HepG2 (cell line): Measurements from ENCODE around the gene RRAS. TPM values are rescaled to one million over a fixed set of nuclear protein-coding genes. Genes with fewer than 3 reads are reported as not detected.

Experiments
- ADNP ChIP-seq: sonication (generic); formaldehyde crosslinking; IDR thresholded peaks from 2 replicates; pipeline ENCODE4 v1.4.0; 2020; ENCODE audit warnings: missing genetic modification reagents
- CC2D1A ChIP-seq: sonication (generic); formaldehyde crosslinking; IDR thresholded peaks from 2 replicates; pipeline ENCODE4 v1.8.1; 2023; ENCODE audit warnings: mild to moderate bottlenecking, missing genetic modification reagents
- ELF1 ChIP-seq: sonication (generic); formaldehyde crosslinking; IDR thresholded peaks from 2 replicates; pipeline ENCODE4 v1.4.0; 2020; ENCODE audit warnings: missing genetic modification reagents
- FOXK2 ChIP-seq: fragments of 450-650 bp; IDR thresholded peaks from 2 replicates; pipeline ENCODE4 v1.6.1; 2016
- GATA4 ChIP-seq: sonication (generic); IDR thresholded peaks from 2 replicates; pipeline ENCODE4 v1.6.1; 2016; ENCODE audit warnings: antibody characterized with exemption, low read depth, borderline replicate concordance
- IKZF4 ChIP-seq: sonication (generic); formaldehyde crosslinking; IDR thresholded peaks from 2 replicates; pipeline ENCODE4 v1.5.1; 2020; ENCODE audit warnings: borderline replicate concordance, mild to moderate bottlenecking, low read depth, missing genetic modification reagents; ENCODE audit errors: not compliant biosample characterization
- MYC ChIP-seq: sonication (generic); formaldehyde crosslinking; IDR thresholded peaks from 2 replicates; pipeline ENCODE4 v1.9.0; 2021; ENCODE audit warnings: missing genetic modification reagents, borderline replicate concordance
- SMAD3 ChIP-seq: sonication (generic); formaldehyde crosslinking; IDR thresholded peaks from 2 replicates; pipeline ENCODE4 v1.4.0; 2020; ENCODE audit warnings: missing genetic modification reagents
- YY1 ChIP-seq: IDR thresholded peaks from 2 replicates; pipeline ENCODE4 v1.6.1; 2011; ENCODE audit warnings: low read length, low read depth, moderate library complexity, mild to moderate bottlenecking; ENCODE audit not compliant: insufficient read depth, insufficient replicate concordance
- ZNF556 ChIP-seq: sonication (generic); formaldehyde crosslinking; IDR thresholded peaks from 2 replicates; pipeline ENCODE4 v1.4.0; 2020; ENCODE audit warnings: mild to moderate bottlenecking, missing genetic modification reagents, borderline replicate concordance
- ZNF569 ChIP-seq: sonication (generic); formaldehyde crosslinking; IDR thresholded peaks from 2 replicates; pipeline ENCODE4 v1.5.0; 2020; ENCODE audit warnings: mild to moderate bottlenecking, missing genetic modification reagents, moderate library complexity, borderline replicate concordance
- ZNF83 ChIP-seq: sonication (generic); formaldehyde crosslinking; IDR thresholded peaks from 2 replicates; pipeline ENCODE4 v1.4.0; 2020; ENCODE audit warnings: missing genetic modification reagents, mild to moderate bottlenecking, borderline replicate concordance
- ZNF841 ChIP-seq: sonication (generic); formaldehyde crosslinking; IDR thresholded peaks from 2 replicates; pipeline ENCODE4 v1.8.1; 2023; ENCODE audit warnings: missing genetic modification reagents, borderline replicate concordance
- ZNF891 ChIP-seq: sonication (generic); formaldehyde crosslinking; IDR thresholded peaks from 2 replicates; pipeline ENCODE4 v1.5.0; 2020; ENCODE audit warnings: mild to moderate bottlenecking, missing genetic modification reagents
- polyA plus RNA-seq, 8 experiments: library from polyadenylated mRNA; depleted of rRNA in 3 of 8; stranded (reverse) in 7 of 8; unstranded in 1 of 8; fragments of >200 nt; fragmentation: Illumina TruSeq in 4 of 8; extraction: Trizol in 4 of 8; gene quantifications; 2 replicates each; pipeline versions ENCODE4 v1.2.1 to v1.2.3, GENCODE V29; 2011 to 2016; ENCODE audit warnings: low read depth in 4 of 8, missing spikeins in 1 of 8, mixed read lengths in 1 of 8; ENCODE audit not compliant: insufficient read depth in 1 of 8
- total RNA-seq, 5 experiments: library from RNA; depleted of rRNA; stranded (reverse); fragments of >200 nt; fragmentation: Illumina TruSeq; extraction: Trizol; gene quantifications; 2 replicates each; pipeline ENCODE4 v1.2.3, GENCODE V29; 2016; ENCODE audit warnings: low read depth in 1 of 5
- TF ChIP-seq, protein P1 (sequence below): sonication (generic); formaldehyde crosslinking; IDR thresholded peaks from 2 replicates; pipeline ENCODE4 v1.8.0; 2022; ENCODE audit warnings: missing genetic modification reagents, mild to moderate bottlenecking, borderline replicate concordance
- TF ChIP-seq, protein P2 (sequence below): sonication (generic); formaldehyde crosslinking; IDR thresholded peaks from 2 replicates; pipeline ENCODE4 v1.5.0; 2020; ENCODE audit warnings: mild to moderate bottlenecking, missing genetic modification reagents
- TF ChIP-seq, protein P3 (sequence below): sonication (generic); formaldehyde crosslinking; IDR thresholded peaks from 2 replicates; pipeline ENCODE4 v1.5.0; 2020; ENCODE audit warnings: mild to moderate bottlenecking, missing genetic modification reagents, borderline replicate concordance

RRAS gene
- total and polyA plus RNA-seq, 2 of the 13 experiments (the other 11 are each of a cell fraction or from before 2014, with no cell fraction given), result 1.5 to 12.0 TPM

- TF ChIP-seq, protein P1, sequence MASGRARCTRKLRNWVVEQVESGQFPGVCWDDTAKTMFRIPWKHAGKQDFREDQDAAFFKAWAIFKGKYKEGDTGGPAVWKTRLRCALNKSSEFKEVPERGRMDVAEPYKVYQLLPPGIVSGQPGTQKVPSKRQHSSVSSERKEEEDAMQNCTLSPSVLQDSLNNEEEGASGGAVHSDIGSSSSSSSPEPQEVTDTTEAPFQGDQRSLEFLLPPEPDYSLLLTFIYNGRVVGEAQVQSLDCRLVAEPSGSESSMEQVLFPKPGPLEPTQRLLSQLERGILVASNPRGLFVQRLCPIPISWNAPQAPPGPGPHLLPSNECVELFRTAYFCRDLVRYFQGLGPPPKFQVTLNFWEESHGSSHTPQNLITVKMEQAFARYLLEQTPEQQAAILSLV, result peak; percentile 71; the same call in 1 of the 2 replicates
- TF ChIP-seq ZNF83 (CRISPR knock-in tag) (0 out of 2 replicates have a peak, but pooled peaks have one; percentile 49), CC2D1A (CRISPR knock-in tag) (no peak), ZNF841 (CRISPR knock-in tag) (no peak), ZNF569 (CRISPR knock-in tag) (no peak), MYC (CRISPR knock-in tag) (peak; percentile 99), ADNP (no peak), GATA4 (peak; percentile 80; the same call in 1 of the 2 replicates), ZNF891 (CRISPR knock-in tag) (peak; percentile 23; the same call in 1 of the 2 replicates), FOXK2 (no peak), IKZF4 (CRISPR knock-in tag) (peak; percentile 10), ELF1 (CRISPR knock-in tag) (peak; percentile 36; the same call in 1 of the 2 replicates), YY1 (peak; percentile 93), SMAD3 (CRISPR knock-in tag) (0 out of 2 replicates have a peak, but pooled peaks have one; percentile 54), ZNF556 (no peak)
- TF ChIP-seq, protein P2, sequence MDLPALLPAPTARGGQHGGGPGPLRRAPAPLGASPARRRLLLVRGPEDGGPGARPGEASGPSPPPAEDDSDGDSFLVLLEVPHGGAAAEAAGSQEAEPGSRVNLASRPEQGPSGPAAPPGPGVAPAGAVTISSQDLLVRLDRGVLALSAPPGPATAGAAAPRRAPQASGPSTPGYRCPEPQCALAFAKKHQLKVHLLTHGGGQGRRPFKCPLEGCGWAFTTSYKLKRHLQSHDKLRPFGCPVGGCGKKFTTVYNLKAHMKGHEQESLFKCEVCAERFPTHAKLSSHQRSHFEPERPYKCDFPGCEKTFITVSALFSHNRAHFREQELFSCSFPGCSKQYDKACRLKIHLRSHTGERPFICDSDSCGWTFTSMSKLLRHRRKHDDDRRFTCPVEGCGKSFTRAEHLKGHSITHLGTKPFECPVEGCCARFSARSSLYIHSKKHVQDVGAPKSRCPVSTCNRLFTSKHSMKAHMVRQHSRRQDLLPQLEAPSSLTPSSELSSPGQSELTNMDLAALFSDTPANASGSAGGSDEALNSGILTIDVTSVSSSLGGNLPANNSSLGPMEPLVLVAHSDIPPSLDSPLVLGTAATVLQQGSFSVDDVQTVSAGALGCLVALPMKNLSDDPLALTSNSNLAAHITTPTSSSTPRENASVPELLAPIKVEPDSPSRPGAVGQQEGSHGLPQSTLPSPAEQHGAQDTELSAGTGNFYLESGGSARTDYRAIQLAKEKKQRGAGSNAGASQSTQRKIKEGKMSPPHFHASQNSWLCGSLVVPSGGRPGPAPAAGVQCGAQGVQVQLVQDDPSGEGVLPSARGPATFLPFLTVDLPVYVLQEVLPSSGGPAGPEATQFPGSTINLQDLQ (CRISPR knock-in tag), result no peak; the same call in 1 of the 2 replicates
- TF ChIP-seq, protein P3, sequence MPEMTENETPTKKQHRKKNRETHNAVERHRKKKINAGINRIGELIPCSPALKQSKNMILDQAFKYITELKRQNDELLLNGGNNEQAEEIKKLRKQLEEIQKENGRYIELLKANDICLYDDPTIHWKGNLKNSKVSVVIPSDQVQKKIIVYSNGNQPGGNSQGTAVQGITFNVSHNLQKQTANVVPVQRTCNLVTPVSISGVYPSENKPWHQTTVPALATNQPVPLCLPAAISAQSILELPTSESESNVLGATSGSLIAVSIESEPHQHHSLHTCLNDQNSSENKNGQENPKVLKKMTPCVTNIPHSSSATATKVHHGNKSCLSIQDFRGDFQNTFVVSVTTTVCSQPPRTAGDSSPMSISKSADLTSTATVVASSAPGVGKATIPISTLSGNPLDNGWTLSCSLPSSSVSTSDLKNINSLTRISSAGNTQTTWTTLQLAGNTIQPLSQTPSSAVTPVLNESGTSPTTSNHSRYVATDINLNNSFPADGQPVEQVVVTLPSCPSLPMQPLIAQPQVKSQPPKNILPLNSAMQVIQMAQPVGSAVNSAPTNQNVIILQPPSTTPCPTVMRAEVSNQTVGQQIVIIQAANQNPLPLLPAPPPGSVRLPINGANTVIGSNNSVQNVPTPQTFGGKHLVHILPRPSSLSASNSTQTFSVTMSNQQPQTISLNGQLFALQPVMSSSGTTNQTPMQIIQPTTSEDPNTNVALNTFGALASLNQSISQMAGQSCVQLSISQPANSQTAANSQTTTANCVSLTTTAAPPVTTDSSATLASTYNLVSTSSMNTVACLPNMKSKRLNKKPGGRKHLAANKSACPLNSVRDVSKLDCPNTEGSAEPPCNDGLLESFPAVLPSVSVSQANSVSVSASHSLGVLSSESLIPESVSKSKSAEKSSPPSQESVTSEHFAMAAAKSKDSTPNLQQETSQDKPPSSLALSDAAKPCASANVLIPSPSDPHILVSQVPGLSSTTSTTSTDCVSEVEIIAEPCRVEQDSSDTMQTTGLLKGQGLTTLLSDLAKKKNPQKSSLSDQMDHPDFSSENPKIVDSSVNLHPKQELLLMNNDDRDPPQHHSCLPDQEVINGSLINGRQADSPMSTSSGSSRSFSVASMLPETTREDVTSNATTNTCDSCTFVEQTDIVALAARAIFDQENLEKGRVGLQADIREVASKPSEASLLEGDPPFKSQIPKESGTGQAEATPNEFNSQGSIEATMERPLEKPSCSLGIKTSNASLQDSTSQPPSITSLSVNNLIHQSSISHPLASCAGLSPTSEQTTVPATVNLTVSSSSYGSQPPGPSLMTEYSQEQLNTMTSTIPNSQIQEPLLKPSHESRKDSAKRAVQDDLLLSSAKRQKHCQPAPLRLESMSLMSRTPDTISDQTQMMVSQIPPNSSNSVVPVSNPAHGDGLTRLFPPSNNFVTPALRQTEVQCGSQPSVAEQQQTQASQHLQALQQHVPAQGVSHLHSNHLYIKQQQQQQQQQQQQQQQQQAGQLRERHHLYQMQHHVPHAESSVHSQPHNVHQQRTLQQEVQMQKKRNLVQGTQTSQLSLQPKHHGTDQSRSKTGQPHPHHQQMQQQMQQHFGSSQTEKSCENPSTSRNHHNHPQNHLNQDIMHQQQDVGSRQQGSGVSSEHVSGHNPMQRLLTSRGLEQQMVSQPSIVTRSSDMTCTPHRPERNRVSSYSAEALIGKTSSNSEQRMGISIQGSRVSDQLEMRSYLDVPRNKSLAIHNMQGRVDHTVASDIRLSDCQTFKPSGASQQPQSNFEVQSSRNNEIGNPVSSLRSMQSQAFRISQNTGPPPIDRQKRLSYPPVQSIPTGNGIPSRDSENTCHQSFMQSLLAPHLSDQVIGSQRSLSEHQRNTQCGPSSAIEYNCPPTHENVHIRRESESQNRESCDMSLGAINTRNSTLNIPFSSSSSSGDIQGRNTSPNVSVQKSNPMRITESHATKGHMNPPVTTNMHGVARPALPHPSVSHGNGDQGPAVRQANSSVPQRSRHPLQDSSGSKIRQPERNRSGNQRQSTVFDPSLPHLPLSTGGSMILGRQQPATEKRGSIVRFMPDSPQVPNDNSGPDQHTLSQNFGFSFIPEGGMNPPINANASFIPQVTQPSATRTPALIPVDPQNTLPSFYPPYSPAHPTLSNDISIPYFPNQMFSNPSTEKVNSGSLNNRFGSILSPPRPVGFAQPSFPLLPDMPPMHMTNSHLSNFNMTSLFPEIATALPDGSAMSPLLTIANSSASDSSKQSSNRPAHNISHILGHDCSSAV (CRISPR knock-in tag), result no peak
Observed at GRCh38 chr19:49677231-49677900, 37.4 kb upstream of the RRAS start, which contains the start of gene PRMT1 (continued).
